ENCODE measurements around the gene RUNX1. TPM values are rescaled to one million over a fixed set of nuclear protein-coding genes. Genes with fewer than 3 reads are reported as not detected.

RUNX1 gene
- 0.51 TPM in 2 replicates for total RNA-seq

GRCh38 chr21:35048706-35049617 is at the start of gene RUNX1:
TSS of gene RUNX1 (minus strand) at chr21:35049302.
- DNase-seq (ENCODE audit: low read depth in 2 of 2) = peak in 1 of 2 donors; percentile 58

GRCh38 chr21:35097525-35097924 is 48.4 kb upstream of the RUNX1 start:
- no peak for DNase-seq (ENCODE audit: low read depth in 2 of 2)

- no peak for DNase-seq (ENCODE audit: low read depth in 2 of 2)
Observed at GRCh38 chr21:35096959-35097358, 47.9 kb upstream of the RUNX1 start.

- no peak for DNase-seq (ENCODE audit: low read depth in 2 of 2)
Observed at GRCh38 chr21:35095859-35096291, 46.8 kb upstream of the RUNX1 start.

- no peak for DNase-seq (ENCODE audit: low read depth in 2 of 2)
Observed at GRCh38 chr21:35093514-35093913, 44.4 kb upstream of the RUNX1 start.

GRCh38 chr21:35091496-35091895 is 42.4 kb upstream of the RUNX1 start:
- no peak for DNase-seq (ENCODE audit: low read depth in 2 of 2)

GRCh38 chr21:35090403-35090802 is 41.3 kb upstream of the RUNX1 start:
- no peak for DNase-seq (ENCODE audit: low read depth in 2 of 2)

GRCh38 chr21:35088319-35088771 is 39.2 kb upstream of the RUNX1 start:
- no peak for DNase-seq (ENCODE audit: low read depth in 2 of 2)

GRCh38 chr21:35086357-35086756 is 37.3 kb upstream of the RUNX1 start:
- peak in 1 of 2 donors; percentile 47 for DNase-seq (ENCODE audit: low read depth in 2 of 2)

- peak in 1 of 2 donors; percentile 61 for DNase-seq (ENCODE audit: low read depth in 2 of 2)
Observed at GRCh38 chr21:35084869-35085268, 35.8 kb upstream of the RUNX1 start.

GRCh38 chr21:35083246-35083645 is 34.1 kb upstream of the RUNX1 start:
- no peak for DNase-seq (ENCODE audit: low read depth in 2 of 2)

GRCh38 chr21:35081861-35082260 is 32.8 kb upstream of the RUNX1 start:
- no peak for DNase-seq (ENCODE audit: low read depth in 2 of 2)

- DNase-seq (ENCODE audit: low read depth in 2 of 2) = no peak
Observed at GRCh38 chr21:35079181-35079580, 30.1 kb upstream of the RUNX1 start.

- no peak for DNase-seq (ENCODE audit: low read depth in 2 of 2)
Observed at GRCh38 chr21:35077975-35078374, 28.9 kb upstream of the RUNX1 start.

GRCh38 chr21:35077466-35077865 is 28.4 kb upstream of the RUNX1 start:
- no peak for DNase-seq (ENCODE audit: low read depth in 2 of 2)

GRCh38 chr21:35075546-35075945 is 26.4 kb upstream of the RUNX1 start:
- DNase-seq (ENCODE audit: low read depth in 2 of 2) = peak in 1 of 2 donors; percentile 50

GRCh38 chr21:35072960-35073359 is 23.9 kb upstream of the RUNX1 start:
- DNase-seq (ENCODE audit: low read depth in 2 of 2) = peak in 1 of 2 donors; percentile 72

- DNase-seq (ENCODE audit: low read depth in 2 of 2) = no peak
Observed at GRCh38 chr21:35072557-35072956, 23.5 kb upstream of the RUNX1 start.

GRCh38 chr21:35071347-35071746 is 22.2 kb upstream of the RUNX1 start:
- no peak for DNase-seq (ENCODE audit: low read depth in 2 of 2)

GRCh38 chr21:35070436-35070835 is 21.3 kb upstream of the RUNX1 start:
- no peak for DNase-seq (ENCODE audit: low read depth in 2 of 2)

- DNase-seq (ENCODE audit: low read depth in 2 of 2) = no peak
Observed at GRCh38 chr21:35066824-35067223, 17.7 kb upstream of the RUNX1 start.

- DNase-seq (ENCODE audit: low read depth in 2 of 2) = no peak
Observed at GRCh38 chr21:35063428-35064172, 14.5 kb upstream of the RUNX1 start.

Measured in dermis microvascular lymphatic vessel endothelial cell (primary cell).